Esophagus muscularis mucosa (tissue), 4 donors: ENCODE results near the gene FBXL7. TPM values are rescaled to one million over a fixed set of nuclear protein-coding genes. Genes with fewer than 3 reads are reported as not detected.

Experiments
- DNase-seq: peaks from one replicate; pipeline ENCODE4 v3.0.0-alpha.2; 2017; ENCODE audit errors: extremely low spot score
- H3K27ac ChIP-seq, 4 donors: fragments of 200-600 bp; sonication (generic); replicated peaks in 1 of 4; 1 replicate in 3 of 4; 2 replicates in 1 of 4; pipeline ENCODE4 v1.5.1; 2016 to 2019; ENCODE audit warnings: mild to moderate bottlenecking in 1 of 4
- H3K27me3 ChIP-seq, 4 donors: fragments of 200-600 bp; sonication (generic); one replicate each; pipeline versions ENCODE4 v1.5.1 to v1.6.0; 2016 to 2019
- H3K36me3 ChIP-seq, 4 donors: fragments of 200-600 bp; sonication (generic); one replicate each; pipeline ENCODE4 v1.5.1; 2016 to 2019
- H3K4me1 ChIP-seq, 4 donors: fragments of 200-600 bp; sonication (generic); one replicate each; pipeline ENCODE4 v1.5.1; 2016 to 2019
- H3K4me3 ChIP-seq, 4 donors: fragments of 200-600 bp; sonication (generic); 1 replicate in 2 of 4; 2 replicates in 2 of 4; pipeline ENCODE4 v1.5.1; 2016 to 2019; ENCODE audit warnings: mild to moderate bottlenecking in 4 of 4, moderate library complexity in 1 of 4
- H3K9me3 ChIP-seq, 4 donors: fragments of 200-600 bp; sonication (generic); 1 replicate in 3 of 4; 2 replicates in 1 of 4; pipeline ENCODE4 v1.5.1; 2016 to 2019
- CTCF ChIP-seq, 3 experiments: fragments of 200-600 bp in 2 of 3; fragments of 450-650 bp in 1 of 3; sonication (generic) in 2 of 3; IDR thresholded peaks; one replicate each; pipeline ENCODE4 v1.5.1; 2017 to 2019; ENCODE audit warnings: antibody characterized with exemption in 3 of 3, mild to moderate bottlenecking in 2 of 3, moderate library complexity in 1 of 3
- EP300 ChIP-seq: sonication (generic); formaldehyde crosslinking; IDR thresholded peaks from one replicate; pipeline ENCODE4 v1.6.1; 2017; ENCODE audit warnings: antibody characterized with exemption
- POLR2A ChIP-seq: fragments of 450-650 bp; IDR thresholded peaks from one replicate; pipeline ENCODE4 v1.6.1; 2017; ENCODE audit warnings: antibody characterized with exemption, moderate library complexity, mild to moderate bottlenecking, low read depth
- POLR2AphosphoS5 ChIP-seq, 2 donors: sonication (generic); formaldehyde crosslinking; IDR thresholded peaks; one replicate each; pipeline ENCODE4 v1.6.1; 2017; ENCODE audit warnings: antibody characterized with exemption in 2 of 2
- WGBS: methylation state at CpG from one replicate; pipeline ENCODE4 v1.1.5; 2018; 5-methylcytosine and 5-hydroxymethylcytosine counted together
- intact Hi-C: fragments of 100-400 bp; cut with DNase I; formaldehyde crosslinking; loops from one replicate; pipeline ENCODE4 v1.15.1; 2023
- total RNA-seq, 4 donors: library from RNA; depleted of rRNA; stranded (reverse); fragments of >200 nt; gene quantifications; one replicate each; pipeline versions ENCODE4 v1.1.0 to v1.2.1, GENCODE V29; 2016

The FBXL7 gene
- total RNA-seq, 4 donors from 2014 or later: 25.7 to 37.7 (median 27.6) TPM

GRCh38 chr5:15647251-15647650, 147.3 kb downstream of the FBXL7 start:
- Histone ChIP-seq H3K4me1 (peaks cover 24 to 36% (median 30%) of the 10 kb centered on the region in 4 donors), H3K36me3 (no peaks in the 10 kb centered on the region), H3K4me3 (no peak overlapping the region), H3K9me3 (peaks cover 0 to 6% (median 0%) of the 10 kb centered on the region in 4 donors), H3K27me3 (no peaks in the 10 kb centered on the region), H3K27ac (no peak overlapping the region)
- no peak for DNase-seq
- no peak for TF ChIP-seq POLR2A
- no peak for TF ChIP-seq CTCF (IDR thresholded peaks at IDR 0.05)
- TF ChIP-seq EP300: no peak
- TF ChIP-seq POLR2AphosphoS5 (IDR thresholded peaks at IDR 0.05): no peak
- intact Hi-C loops: no loop called here
- WGBS: 81% methylated on average over 4 of the region's 4 CpGs

GRCh38 chr5:15650266-15650665, 150.3 kb downstream of the FBXL7 start:
- no peaks in the 10 kb centered on the region for H3K36me3 ChIP-seq
- peaks cover 0 to 6% (median 0%) of the 10 kb centered on the region in 4 donors for H3K9me3 ChIP-seq
- no peaks in the 10 kb centered on the region for H3K27me3 ChIP-seq
- WGBS: 95% methylated on average over 2 of the region's 2 CpGs
- H3K4me3 ChIP-seq: no peak overlapping the region
- TF ChIP-seq CTCF (IDR thresholded peaks at IDR 0.05): no peak
- no peak for TF ChIP-seq POLR2A
- TF ChIP-seq POLR2AphosphoS5 (IDR thresholded peaks at IDR 0.05): no peak
- no peak for TF ChIP-seq EP300
- DNase-seq: no peak
- peaks cover 4 to 16% (median 8%) of the 10 kb centered on the region in 4 donors for H3K4me1 ChIP-seq
- no peak overlapping the region for H3K27ac ChIP-seq
- intact Hi-C loops: no loop called here

GRCh38 chr5:15654779-15655178, 154.8 kb downstream of the FBXL7 start:
- no peak overlapping the region for H3K4me3 ChIP-seq
- no peaks in the 10 kb centered on the region for H3K27me3 ChIP-seq
- 61% methylated on average over 1 of the region's 1 CpG for WGBS
- no peak for DNase-seq
- no peak overlapping the region for H3K27ac ChIP-seq
- H3K36me3 ChIP-seq: no peaks in the 10 kb centered on the region
- H3K4me1 ChIP-seq: peaks cover 0 to 6% (median 2%) of the 10 kb centered on the region in 4 donors
- peaks cover 0 to 6% (median 0%) of the 10 kb centered on the region in 4 donors for H3K9me3 ChIP-seq
- intact Hi-C loops: no loop called here
- TF ChIP-seq EP300 (no peak), CTCF (IDR thresholded peaks at IDR 0.05) (no peak), POLR2AphosphoS5 (IDR thresholded peaks at IDR 0.05) (no peak), POLR2A (no peak)

GRCh38 chr5:15655683-15656082, 155.7 kb downstream of the FBXL7 start:
- H3K4me3 ChIP-seq: no peak overlapping the region
- H3K27ac ChIP-seq: no peak overlapping the region
- intact Hi-C loops: no loop called here
- H3K9me3 ChIP-seq: peaks cover 0 to 6% (median 0%) of the 10 kb centered on the region in 4 donors
- H3K27me3 ChIP-seq: no peaks in the 10 kb centered on the region
- peaks cover 0 to 9% (median 3%) of the 10 kb centered on the region in 4 donors for H3K4me1 ChIP-seq
- 91% methylated on average over 4 of the region's 4 CpGs for WGBS
- DNase-seq: no peak
- no peaks in the 10 kb centered on the region for H3K36me3 ChIP-seq
- no peak for TF ChIP-seq POLR2A
- no peak for TF ChIP-seq CTCF (IDR thresholded peaks at IDR 0.05)

GRCh38 chr5:15664961-15665360, 165.0 kb downstream of the FBXL7 start:
- no peak for DNase-seq
- Histone ChIP-seq H3K9me3 (peaks cover 0 to 4% (median 0%) of the 10 kb centered on the region in 4 donors), H3K27ac (no peak overlapping the region), H3K36me3 (no peaks in the 10 kb centered on the region), H3K4me3 (no peak overlapping the region), H3K27me3 (no peaks in the 10 kb centered on the region), H3K4me1 (peaks cover 5 to 8% (median 7%) of the 10 kb centered on the region in 4 donors)
- intact Hi-C loops: no loop called here
- TF ChIP-seq POLR2AphosphoS5 (IDR thresholded peaks at IDR 0.05) (no peak), EP300 (no peak), CTCF (IDR thresholded peaks at IDR 0.05) (no peak), POLR2A (no peak)
